Cortex of kidney (tissue), 1 donor: ENCODE results near the gene TWF2.

Experiments
- DNase-seq: peaks from one replicate; lab custom pipeline; 2025; lab: John Stamatoyannopoulos, UW

Gene TWF2

DNA sequence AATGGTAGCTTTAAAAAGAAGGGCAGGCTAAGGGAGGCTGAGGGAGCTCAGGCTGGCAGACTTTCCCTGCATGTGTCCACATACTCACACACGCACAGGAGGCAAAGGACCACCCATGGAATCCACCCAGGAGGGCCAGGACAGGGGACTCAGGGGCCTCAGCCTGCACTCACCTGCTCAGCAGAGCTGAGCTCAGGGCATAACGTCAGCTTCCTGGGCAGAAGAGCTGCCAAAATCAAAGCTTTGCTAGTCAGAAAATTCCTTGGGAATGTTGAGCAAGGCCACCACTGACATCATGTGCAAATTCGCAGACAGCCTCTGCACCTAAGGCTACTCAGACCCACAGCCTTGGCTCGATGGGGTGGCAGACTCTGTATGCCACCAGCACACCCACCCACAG lies 57.4 kb downstream of the TWF2 start:
- DNase-seq = no peak
